CD4-positive, alpha-beta T cell treated with Interleukin-12 subunit alpha and Interleukin-12 subunit beta, for 1 hour (primary cell): ENCODE measurements around the gene TUG1.

Source experiments
- DNase-seq: peaks from one replicate; pipeline ENCODE4 v3.0.0-alpha.2; 2020

TUG1 gene

GRCh38 chr22:31005535-31005934 lies 36.5 kb downstream of the TUG1 start:
- no peak for DNase-seq

- no peak for DNase-seq
These were observed 50.3 kb downstream of the TUG1 start for GRCh38 chr22:31019191-31019930.

- DNase-seq, result no peak
These were observed 51.3 kb downstream of the TUG1 start for GRCh38 chr22:31020334-31020733.

GRCh38 chr22:31022516-31022915 lies 53.5 kb downstream of the TUG1 start:
- DNase-seq, result no peak
